Heart left ventricle (tissue), 16 donors: ENCODE data around the gene NSMCE1. TPM values are rescaled to one million over a fixed set of nuclear protein-coding genes. Genes with fewer than 3 reads are reported as not detected.

ENCODE experiments used
- ATAC-seq, 4 donors: fragments of 200-7000 bp; cut with Tn5 transposase; one replicate each; pipeline ENCODE4 v1.9.1; 2020 to 2022; ENCODE audit warnings: moderate library complexity in 4 of 4, mild to moderate bottlenecking in 3 of 4, moderate number of reproducible peaks in 1 of 4
- DNase-seq, 5 donors: peaks; one replicate each; pipeline ENCODE4 v3.0.0-alpha.2; 2020
- H3K27ac ChIP-seq, 12 donors: fragments of 200-600 bp; sonication (generic) in 4 of 12; one replicate each; pipeline versions ENCODE4 v1.5.0 to v1.8.0; 2016 to 2022; ENCODE audit warnings: mild to moderate bottlenecking in 2 of 12
- H3K27me3 ChIP-seq, 9 donors: fragments of 200-600 bp; sonication (generic) in 2 of 9; one replicate each; pipeline versions ENCODE4 v1.5.1 to v1.8.0; 2016 to 2022; ENCODE audit warnings: mild to moderate bottlenecking in 3 of 9
- H3K36me3 ChIP-seq, 9 donors: fragments of 200-600 bp; sonication (generic) in 2 of 9; one replicate each; pipeline versions ENCODE4 v1.5.0 to v1.8.0; 2018 to 2022; ENCODE audit warnings: mild to moderate bottlenecking in 2 of 9
- H3K4me1 ChIP-seq, 12 donors: fragments of 200-600 bp; sonication (generic) in 4 of 12; one replicate each; pipeline versions ENCODE4 v1.5.0 to v1.8.0; 2016 to 2022; ENCODE audit warnings: mild to moderate bottlenecking in 3 of 12
- H3K4me3 ChIP-seq, 12 donors: fragments of 200-600 bp; sonication (generic) in 4 of 12; one replicate each; pipeline versions ENCODE4 v1.5.0 to v1.8.0; 2017 to 2022; ENCODE audit warnings: mild to moderate bottlenecking in 9 of 12, moderate library complexity in 4 of 12
- H3K9me3 ChIP-seq, 12 donors: fragments of 200-600 bp; sonication (generic) in 4 of 12; one replicate each; pipeline versions ENCODE4 v1.5.0 to v1.8.0; 2016 to 2022; ENCODE audit warnings: mild to moderate bottlenecking in 1 of 12
- CTCF ChIP-seq, 12 donors: fragments of 200-600 bp; sonication (generic) in 4 of 12; IDR thresholded peaks; one replicate each; pipeline versions ENCODE4 v1.5.0 to v1.8.0; 2018 to 2022; ENCODE audit warnings: antibody characterized with exemption in 12 of 12, mild to moderate bottlenecking in 5 of 12
- POLR2A ChIP-seq, 2 donors: fragments of 450-650 bp; IDR thresholded peaks; one replicate each; pipeline ENCODE4 v1.6.1; 2017; ENCODE audit warnings: antibody characterized with exemption in 2 of 2, mild to moderate bottlenecking in 2 of 2, moderate library complexity in 2 of 2
- WGBS, 4 donors: extraction: QIAGEN DNeasy Blood & Tissue Kit in 2 of 4; methylation state at CpG; one replicate each; pipeline versions ENCODE4 v1.1.5 to v1.1.7; 2013 to 2018; 5-methylcytosine and 5-hydroxymethylcytosine counted together
- intact Hi-C, 10 donors: fragments of 100-400 bp; cut with DNase I; formaldehyde crosslinking; loops; one replicate each; pipeline versions ENCODE4 v1.11.1 to v1.14.2; 2022
- polyA plus RNA-seq, 2 donors: library from polyadenylated mRNA; stranded (reverse); fragments of 200-250 nt; gene quantifications; one replicate each; pipeline ENCODE4 v1.2.3, GENCODE V29; 2013
- total RNA-seq, 9 donors: library from RNA; depleted of rRNA in 2 of 9; stranded (reverse); fragments of >200 nt in 2 of 9; fragmentation: NEBNext Ultra II Directional in 3 of 9; extraction: Animal tissue kit (Norgen Biotek cat#: 25700) in 3 of 9; gene quantifications; one replicate each; pipeline versions ENCODE4 v1.1.0 to v1.2.4, GENCODE V29; 2016 to 2023
- donor health status: ischemic (EF 13 %, LVEDD 7.1; RV severe dilation, severe dysfunction).
- donor health status: healthy with polysubstance abuse.
- donor health status: DM: no; HTN: yes; CAD: no.
- donor health status: DM: no; HTN: no; CAD: no.
- donor health status: ischemic (EF 25% LVEDD 6.9; RV normal size, moderate dysfunction).
- donor health status: ischemic (EF 25% LVEDD 5.7; RV mildly dilated, moderate dysfunction).
- donor health status: healthy.
- donor health status: DM: yes; HTN: yes; CAD: no.
- donor health status: ischemic (EF 35%, LVEDD 5.7; RV mildly dilated, moderate dysfunction).
- donor health status: nonischemic (EF 11% LVEDD 7.7; RV severe dilation, severe dysfunction).
- donor health status: DM: yes; HTN: yes; CAD: no.
- donor health status: PGD.
- donor health status: ischemic (EF 29% LVEDD 5.4; RV normal size, mild dysfunction).
- donor health status: nonischemic (EF 23%, LVEDD 6.1; RV moderate dilation, normal function).

The NSMCE1 gene
- total and polyA plus RNA-seq, 11 donors, result 29.6 to 48.7 (median 37.1) TPM

- peak within 1 kb of the TSS; percentile 89 to 99 (median 96) for H3K27ac ChIP-seq
- DNase-seq (peak; percentile 78 to 89 (median 85)), ATAC-seq (peak; percentile 21 to 62 (median 48))
- peaks cover 0 to 4% (median 0%) of the 10 kb centered on the region in 12 donors for H3K9me3 ChIP-seq
- 0 to 2% (median 1%) methylated on average over 24 to 85 of the region's 85 CpGs for WGBS, 4 donors
- peaks cover 4 to 53% (median 29%) of the 10 kb centered on the region in 12 donors for H3K4me1 ChIP-seq
- H3K27me3 ChIP-seq, result peaks cover 0 to 6% (median 0%) of the 10 kb centered on the region in 9 donors
- TF ChIP-seq POLR2A (IDR thresholded peaks at IDR 0.05) (peak in 1 of 2 donors; percentile 53), CTCF (IDR thresholded peaks at IDR 0.05) (no peak)
- intact Hi-C loops, result loop anchor here in 6 of 10 donors (1.0 to 10.0 kb wide), 5 partner anchors 46 to 79 kb away; partner anchors contain the start of gene NSMCE1 (in 1 of the 6)
- H3K4me3 ChIP-seq, result peak within 1 kb of the TSS; percentile 63 to 99 (median 86)
- H3K36me3 ChIP-seq, result peaks cover 0 to 6% (median 0%) of the 10 kb centered on the region in 9 donors
Measured at GRCh38 chr16:27313422-27314160, 45.0 kb upstream of the NSMCE1 start, which contains the start of gene IL4R. IL4R (plus strand) TSS chr16:27313974; CDS start chr16:27340204, 26,230 bp downstream.

- Histone ChIP-seq H3K27me3 (peaks cover 0 to 6% (median 0%) of the 10 kb centered on the region in 9 donors), H3K36me3 (peaks cover 0 to 4% (median 0%) of the 10 kb centered on the region in 9 donors), H3K9me3 (peaks cover 0 to 4% (median 0%) of the 10 kb centered on the region in 12 donors), H3K4me3 (peak overlapping the region; percentile 63 to 99 (median 86)), H3K27ac (peak overlapping the region; percentile 89 to 99 (median 96)), H3K4me1 (peaks cover 0 to 45% (median 26%) of the 10 kb centered on the region in 12 donors)
- TF ChIP-seq CTCF (IDR thresholded peaks at IDR 0.05), result no peak
- TF ChIP-seq POLR2A (IDR thresholded peaks at IDR 0.05), result no peak
- 70 to 72% (median 71%) methylated on average over 11 of the region's 11 CpGs for WGBS, 4 donors
- intact Hi-C loops, result loop anchor here in 6 of 10 donors (1.0 to 10.0 kb wide), 5 partner anchors 46 to 78 kb away; partner anchors contain the start of gene NSMCE1 (in 1 of the 6)
- DNase-seq, result no peak
- no peak for ATAC-seq
Measured at GRCh38 chr16:27312580-27313421, 44.2 kb upstream of the NSMCE1 start.

- WGBS, 4 donors, result 77 to 84% (median 83%) methylated on average over 7 of the region's 7 CpGs
- Histone ChIP-seq H3K4me3 (no peak overlapping the region), H3K27me3 (peaks cover 0 to 6% (median 0%) of the 10 kb centered on the region in 9 donors), H3K27ac (no peak overlapping the region), H3K36me3 (no peaks in the 10 kb centered on the region), H3K9me3 (peaks cover 0 to 4% (median 0%) of the 10 kb centered on the region in 12 donors), H3K4me1 (peaks cover 0 to 36% (median 24%) of the 10 kb centered on the region in 12 donors)
- ATAC-seq, result no peak
- DNase-seq, result no peak
- no peak for TF ChIP-seq CTCF (IDR thresholded peaks at IDR 0.05)
- no peak for TF ChIP-seq POLR2A (IDR thresholded peaks at IDR 0.05)
- intact Hi-C loops, result loop anchor here in 6 of 10 donors (2.0 to 10.0 kb wide), 5 partner anchors 33 to 77 kb away; partner anchors contain the start of gene NSMCE1 (in 1 of the 6)
Measured at GRCh38 chr16:27311897-27312303, 43.3 kb upstream of the NSMCE1 start.
